ENCODE results near the gene SLAMF8. TPM values are rescaled to one million over a fixed set of nuclear protein-coding genes. Genes with fewer than 3 reads are reported as not detected.

The SLAMF8 gene
- total and polyA plus RNA-seq, 4 donors, result 0.28 to 1.6 (median 1.1) TPM

DNA sequence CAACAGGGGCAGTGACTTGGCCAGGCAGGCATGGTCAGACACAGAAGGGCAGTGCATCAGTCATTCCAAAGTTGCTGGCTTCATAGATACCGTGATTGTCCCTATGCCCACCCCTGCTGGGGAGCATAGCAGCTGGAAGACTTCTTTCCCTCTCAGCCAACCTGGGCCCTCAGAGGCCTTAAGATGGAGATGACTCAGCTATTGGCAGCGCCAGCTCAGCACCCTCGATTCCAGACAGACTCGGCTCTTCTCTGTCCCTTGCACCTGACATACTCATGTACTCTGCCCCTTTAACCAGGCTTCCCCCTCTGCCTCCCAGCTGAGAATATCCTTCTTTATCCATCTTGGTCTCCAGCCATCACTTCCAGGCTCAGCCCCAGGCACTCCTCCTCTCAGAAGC is 16.8 kb downstream of the SLAMF8 start:
- Histone ChIP-seq H3K4me1 (ENCODE audit: control insufficient read depth in 4 of 4, insufficient read depth in 4 of 4, low read length in 3 of 4) (no peaks in the 10 kb centered on the region), H3K9me3 (ENCODE audit: control insufficient read depth in 4 of 4, low read length in 3 of 4) (no peaks in the 10 kb centered on the region), H3K27ac (ENCODE audit: low read depth in 1 of 2, low read length in 2 of 2) (no peak overlapping the region), H3K9ac (ENCODE audit: low read depth in 1 of 2, low read length in 2 of 2) (no peak overlapping the region), H3K4me3 (ENCODE audit: low read depth in 1 of 3, low read length in 3 of 3) (no peak overlapping the region), H3K36me3 (ENCODE audit: control insufficient read depth in 4 of 4, insufficient read depth in 3 of 4, low read depth in 1 of 4, low read length in 3 of 4) (no peaks in the 10 kb centered on the region), H3K27me3 (ENCODE audit: control insufficient read depth in 4 of 4, insufficient read depth in 4 of 4, low read length in 3 of 4) (no peaks in the 10 kb centered on the region)
- no peak for DNase-seq (ENCODE audit: low spot score)
- TF ChIP-seq HNF4G (IDR thresholded peaks at IDR 0.05), result no peak
- TF ChIP-seq JUND (IDR thresholded peaks at IDR 0.05), result no peak
- TF ChIP-seq GABPA (IDR thresholded peaks at IDR 0.05 in 1 of 2, conservative IDR thresholded peaks at IDR 0.05 in 1 of 2), result no peak
- TF ChIP-seq, protein P1, sequence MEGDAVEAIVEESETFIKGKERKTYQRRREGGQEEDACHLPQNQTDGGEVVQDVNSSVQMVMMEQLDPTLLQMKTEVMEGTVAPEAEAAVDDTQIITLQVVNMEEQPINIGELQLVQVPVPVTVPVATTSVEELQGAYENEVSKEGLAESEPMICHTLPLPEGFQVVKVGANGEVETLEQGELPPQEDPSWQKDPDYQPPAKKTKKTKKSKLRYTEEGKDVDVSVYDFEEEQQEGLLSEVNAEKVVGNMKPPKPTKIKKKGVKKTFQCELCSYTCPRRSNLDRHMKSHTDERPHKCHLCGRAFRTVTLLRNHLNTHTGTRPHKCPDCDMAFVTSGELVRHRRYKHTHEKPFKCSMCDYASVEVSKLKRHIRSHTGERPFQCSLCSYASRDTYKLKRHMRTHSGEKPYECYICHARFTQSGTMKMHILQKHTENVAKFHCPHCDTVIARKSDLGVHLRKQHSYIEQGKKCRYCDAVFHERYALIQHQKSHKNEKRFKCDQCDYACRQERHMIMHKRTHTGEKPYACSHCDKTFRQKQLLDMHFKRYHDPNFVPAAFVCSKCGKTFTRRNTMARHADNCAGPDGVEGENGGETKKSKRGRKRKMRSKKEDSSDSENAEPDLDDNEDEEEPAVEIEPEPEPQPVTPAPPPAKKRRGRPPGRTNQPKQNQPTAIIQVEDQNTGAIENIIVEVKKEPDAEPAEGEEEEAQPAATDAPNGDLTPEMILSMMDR (IDR thresholded peaks at IDR 0.05; ENCODE audit: low read depth, low read length, missing input control), result no peak
- TF ChIP-seq SP1 (IDR thresholded peaks at IDR 0.05), result no peak
- TF ChIP-seq, protein P2, sequence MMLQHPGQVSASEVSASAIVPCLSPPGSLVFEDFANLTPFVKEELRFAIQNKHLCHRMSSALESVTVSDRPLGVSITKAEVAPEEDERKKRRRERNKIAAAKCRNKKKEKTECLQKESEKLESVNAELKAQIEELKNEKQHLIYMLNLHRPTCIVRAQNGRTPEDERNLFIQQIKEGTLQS (IDR thresholded peaks at IDR 0.05), result no peak
- TF ChIP-seq YY1 (IDR thresholded peaks at IDR 0.05), result no peak
- no peak for TF ChIP-seq FOXA2 (IDR thresholded peaks at IDR 0.05)
- TF ChIP-seq, protein P3, sequence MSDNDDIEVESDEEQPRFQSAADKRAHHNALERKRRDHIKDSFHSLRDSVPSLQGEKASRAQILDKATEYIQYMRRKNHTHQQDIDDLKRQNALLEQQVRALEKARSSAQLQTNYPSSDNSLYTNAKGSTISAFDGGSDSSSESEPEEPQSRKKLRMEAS (IDR thresholded peaks at IDR 0.05), result no peak
- no peak for TF ChIP-seq EGR1 (IDR thresholded peaks at IDR 0.05; ENCODE audit: low read depth in 2 of 2)
- TF ChIP-seq TAF1 (conservative IDR thresholded peaks at IDR 0.05), result no peak
- TF ChIP-seq, protein P4, sequence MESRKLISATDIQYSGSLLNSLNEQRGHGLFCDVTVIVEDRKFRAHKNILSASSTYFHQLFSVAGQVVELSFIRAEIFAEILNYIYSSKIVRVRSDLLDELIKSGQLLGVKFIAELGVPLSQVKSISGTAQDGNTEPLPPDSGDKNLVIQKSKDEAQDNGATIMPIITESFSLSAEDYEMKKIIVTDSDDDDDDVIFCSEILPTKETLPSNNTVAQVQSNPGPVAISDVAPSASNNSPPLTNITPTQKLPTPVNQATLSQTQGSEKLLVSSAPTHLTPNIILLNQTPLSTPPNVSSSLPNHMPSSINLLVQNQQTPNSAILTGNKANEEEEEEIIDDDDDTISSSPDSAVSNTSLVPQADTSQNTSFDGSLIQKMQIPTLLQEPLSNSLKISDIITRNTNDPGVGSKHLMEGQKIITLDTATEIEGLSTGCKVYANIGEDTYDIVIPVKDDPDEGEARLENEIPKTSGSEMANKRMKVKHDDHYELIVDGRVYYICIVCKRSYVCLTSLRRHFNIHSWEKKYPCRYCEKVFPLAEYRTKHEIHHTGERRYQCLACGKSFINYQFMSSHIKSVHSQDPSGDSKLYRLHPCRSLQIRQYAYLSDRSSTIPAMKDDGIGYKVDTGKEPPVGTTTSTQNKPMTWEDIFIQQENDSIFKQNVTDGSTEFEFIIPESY (IDR thresholded peaks at IDR 0.05), result no peak
- TF ChIP-seq, protein P5, sequence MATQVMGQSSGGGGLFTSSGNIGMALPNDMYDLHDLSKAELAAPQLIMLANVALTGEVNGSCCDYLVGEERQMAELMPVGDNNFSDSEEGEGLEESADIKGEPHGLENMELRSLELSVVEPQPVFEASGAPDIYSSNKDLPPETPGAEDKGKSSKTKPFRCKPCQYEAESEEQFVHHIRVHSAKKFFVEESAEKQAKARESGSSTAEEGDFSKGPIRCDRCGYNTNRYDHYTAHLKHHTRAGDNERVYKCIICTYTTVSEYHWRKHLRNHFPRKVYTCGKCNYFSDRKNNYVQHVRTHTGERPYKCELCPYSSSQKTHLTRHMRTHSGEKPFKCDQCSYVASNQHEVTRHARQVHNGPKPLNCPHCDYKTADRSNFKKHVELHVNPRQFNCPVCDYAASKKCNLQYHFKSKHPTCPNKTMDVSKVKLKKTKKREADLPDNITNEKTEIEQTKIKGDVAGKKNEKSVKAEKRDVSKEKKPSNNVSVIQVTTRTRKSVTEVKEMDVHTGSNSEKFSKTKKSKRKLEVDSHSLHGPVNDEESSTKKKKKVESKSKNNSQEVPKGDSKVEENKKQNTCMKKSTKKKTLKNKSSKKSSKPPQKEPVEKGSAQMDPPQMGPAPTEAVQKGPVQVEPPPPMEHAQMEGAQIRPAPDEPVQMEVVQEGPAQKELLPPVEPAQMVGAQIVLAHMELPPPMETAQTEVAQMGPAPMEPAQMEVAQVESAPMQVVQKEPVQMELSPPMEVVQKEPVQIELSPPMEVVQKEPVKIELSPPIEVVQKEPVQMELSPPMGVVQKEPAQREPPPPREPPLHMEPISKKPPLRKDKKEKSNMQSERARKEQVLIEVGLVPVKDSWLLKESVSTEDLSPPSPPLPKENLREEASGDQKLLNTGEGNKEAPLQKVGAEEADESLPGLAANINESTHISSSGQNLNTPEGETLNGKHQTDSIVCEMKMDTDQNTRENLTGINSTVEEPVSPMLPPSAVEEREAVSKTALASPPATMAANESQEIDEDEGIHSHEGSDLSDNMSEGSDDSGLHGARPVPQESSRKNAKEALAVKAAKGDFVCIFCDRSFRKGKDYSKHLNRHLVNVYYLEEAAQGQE (IDR thresholded peaks at IDR 0.05), result no peak
- no peak for TF ChIP-seq HNF4A (conservative IDR thresholded peaks at IDR 0.05)
- no peak for TF ChIP-seq FOXA1 (IDR thresholded peaks at IDR 0.05)
- no peak for TF ChIP-seq RXRA (IDR thresholded peaks at IDR 0.05)
- no peak for TF ChIP-seq NR2F2 (IDR thresholded peaks at IDR 0.05)
- no peak for TF ChIP-seq RAD21 (IDR thresholded peaks at IDR 0.05)
- 94% methylated on average over 4 of the region's 4 CpGs for WGBS
